Epithelial cell of proximal tubule (primary cell): ENCODE results near the gene TBR1. TPM values are rescaled to one million over a fixed set of nuclear protein-coding genes. Genes with fewer than 3 reads are reported as not detected.

Experiments used
- DNase-seq: peaks from one replicate; pipeline ENCODE4 v3.0.0-alpha.2; 2011; ENCODE audit warnings: low read depth
- H3K4me3 ChIP-seq: 2 replicates; pipeline ENCODE4 v1.5.1; 2011; ENCODE audit warnings: low read depth, mild to moderate bottlenecking, low read length
- CTCF ChIP-seq: conservative IDR thresholded peaks from 2 replicates; pipeline ENCODE4 v1.5.1; 2012; ENCODE audit warnings: low read depth, mild to moderate bottlenecking, low read length
- total RNA-seq: library from RNA; depleted of rRNA; stranded (reverse); fragments of >200 nt; gene quantifications from 2 replicates; pipeline ENCODE4 v1.2.3, GENCODE V29; 2015

Gene TBR1
- total RNA-seq, 1 donor from 2014 or later, result not detected

- TF ChIP-seq CTCF, result no peak
- H3K4me3 ChIP-seq, result no peak overlapping the region
- no peak for DNase-seq
Observed at GRCh38 chr2:161379740-161380139, 36.4 kb upstream of the TBR1 start.

GRCh38 chr2:161381546-161381945 is 34.6 kb upstream of the TBR1 start:
- no peak for TF ChIP-seq CTCF
- DNase-seq, result no peak
- no peak overlapping the region for H3K4me3 ChIP-seq

- no peak for DNase-seq
- TF ChIP-seq CTCF, result no peak
- H3K4me3 ChIP-seq, result no peak overlapping the region
Observed at GRCh38 chr2:161382747-161383146, 33.4 kb upstream of the TBR1 start.

GRCh38 chr2:161384864-161385263 is 31.2 kb upstream of the TBR1 start:
- H3K4me3 ChIP-seq, result no peak overlapping the region
- no peak for TF ChIP-seq CTCF
- no peak for DNase-seq

GRCh38 chr2:161386228-161386824 is 29.8 kb upstream of the TBR1 start:
- no peak for TF ChIP-seq CTCF
- no peak for DNase-seq
- H3K4me3 ChIP-seq, result no peak overlapping the region

GRCh38 chr2:161388146-161388779 is 27.8 kb upstream of the TBR1 start:
- DNase-seq, result no peak
- no peak for TF ChIP-seq CTCF
- no peak overlapping the region for H3K4me3 ChIP-seq
